Psoas muscle (tissue), 7 donors: ENCODE results near the gene ACSS3. TPM values are rescaled to one million over a fixed set of nuclear protein-coding genes. Genes with fewer than 3 reads are reported as not detected.

ENCODE experiments used
- polyA plus RNA-seq, 3 donors: library from polyadenylated mRNA; stranded (reverse); fragments of 200-250 nt; gene quantifications; one replicate each; pipeline ENCODE4 v1.2.3, GENCODE V29; 2013
- total RNA-seq, 4 donors: library from RNA; stranded (reverse); fragmentation: NEBNext Ultra II Directional in 2 of 4; extraction: Animal tissue kit (Norgen Biotek cat#: 25700) in 2 of 4; gene quantifications; one replicate each; pipeline versions ENCODE4 v1.2.1 to v1.2.4, GENCODE V29; 2021 to 2023
- donor health status: healthy with polysubstance abuse.
- donor health status: DM: no; HTN: no; CAD: no; lungs with moderate emphysema.
- donor health status: Bipolar disorder and iron deficiency.
- donor health status: healthy.
- donor health status: DM: no; HTN: no; CAD: no.
- donor health status: DM: no; HTN: no; CAD: no.
- donor health status: DM: yes; HTN: yes; CAD: no.

Gene ACSS3
- total and polyA plus RNA-seq, 7 donors = 1.3 to 21.9 (median 7.1) TPM

Other genes starting within 250 kb of the ACSS3 start
- gene LIN7A, start 140.1 kb upstream of the ACSS3 start, total RNA-seq = 1 to 10 TPM in 2 of 4 donors, under 1 TPM in 2; 0.67 to 2.1 (median 0.98) TPM
- 1 to 10 TPM in 1 of 3 donors, under 1 TPM in 2; 0.48 to 1.4 (median 0.51) TPM for gene LIN7A, start 140.1 kb upstream of the ACSS3 start, polyA plus RNA-seq